OCI-LY3 (cell line): ENCODE results near the gene SH2D5.

Source experiments
- H2AFZ ChIP-seq: fragments of 200-600, 300-600 bp; shearing (Covaris generic); 2 replicates; pipeline ENCODE4 v1.6.0; 2014; ENCODE audit warnings: antibody characterized with exemption, low read depth, low read length
- H3K27ac ChIP-seq: fragments of 200-600, 300-600 bp; sonication (generic); 2 replicates; pipeline ENCODE4 v1.5.1; 2014; ENCODE audit warnings: mild to moderate bottlenecking, low read length, moderate library complexity, mixed read lengths
- H3K27me3 ChIP-seq: fragments of 200-600, 300-600 bp; sonication (generic); 2 replicates; pipeline ENCODE4 v1.6.1; 2014; ENCODE audit warnings: low read depth, low read length, mixed read lengths
- H3K36me3 ChIP-seq: fragments of 200-600, 300-600 bp; sonication (generic); replicated peaks from 2 replicates; pipeline ENCODE3; 2014; ENCODE audit warnings: low read depth, low read length, mixed read lengths
- H3K4me1 ChIP-seq: fragments of 300-600, 200-600 bp; sonication (generic); 2 replicates; pipeline ENCODE4 v1.6.1; 2014; ENCODE audit warnings: low read length, mixed read lengths
- H3K4me2 ChIP-seq: fragments of 200-600, 300-600 bp; sonication (generic); 2 replicates; pipeline ENCODE4 v1.6.1; 2014; ENCODE audit warnings: low read length, mixed read lengths
- H3K4me3 ChIP-seq: fragments of 300-600, 200-600 bp; sonication (generic); 2 replicates; pipeline ENCODE4 v1.5.1; 2014; ENCODE audit warnings: antibody characterized with exemption, mild to moderate bottlenecking, low read length, moderate library complexity
- H3K79me2 ChIP-seq: fragments of 300-600, 200-600 bp; shearing (Covaris generic); 2 replicates; pipeline ENCODE4 v1.6.1; 2014; ENCODE audit warnings: mild to moderate bottlenecking, low read length, mixed read lengths
- H3K9ac ChIP-seq: fragments of 300-600, 200-600 bp; shearing (Covaris generic); 2 replicates; pipeline ENCODE4 v1.6.0; 2014; ENCODE audit warnings: mild to moderate bottlenecking, low read length, moderate library complexity
- H3K9me3 ChIP-seq: fragments of 200-600, 300-600 bp; shearing (Covaris generic); 2 replicates; pipeline ENCODE4 v1.6.1; 2014; ENCODE audit warnings: low read length, mixed read lengths; ENCODE audit not compliant: insufficient read depth
- H4K20me1 ChIP-seq: fragments of 200-600, 300-600 bp; sonication (generic); 2 replicates; pipeline ENCODE4 v1.6.1; 2016; ENCODE audit warnings: low read length, mixed read lengths; ENCODE audit not compliant: insufficient read depth
- EZH2phosphoT487 ChIP-seq: fragments of 200-600 bp; shearing (Covaris generic); IDR thresholded peaks from 2 replicates; pipeline ENCODE4 v1.6.1; 2018; ENCODE audit warnings: antibody characterized with exemption, mixed run types, low read depth
- TF ChIP-seq, protein P1 (sequence below): fragments of 200-600, 300-600 bp; sonication (generic); IDR thresholded peaks from 2 replicates; pipeline ENCODE4 v1.5.1; 2014; ENCODE audit warnings: antibody characterized with exemption, low read length, low read depth

Gene SH2D5

DNA sequence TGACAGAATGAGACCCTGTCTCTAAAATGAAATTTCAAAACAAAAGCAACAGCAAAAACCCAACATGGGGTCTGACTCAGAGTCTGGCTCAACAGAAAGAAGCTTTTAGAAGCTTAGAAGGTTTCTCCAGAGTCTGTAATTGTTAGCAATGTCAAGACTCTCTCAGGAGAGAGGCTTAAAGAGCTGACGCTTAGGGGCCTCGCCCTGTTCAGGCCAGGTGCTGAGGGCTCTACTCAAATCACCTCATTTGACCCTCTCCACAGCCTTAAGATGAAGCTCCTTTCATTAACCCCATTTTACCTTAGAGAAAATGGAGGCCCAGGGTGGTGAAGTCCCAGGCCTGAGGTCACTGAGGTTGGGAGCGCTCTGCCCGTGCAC lies 9.4 kb downstream of the SH2D5 start:
- H3K4me3 ChIP-seq, result no peak overlapping the region
- H2AFZ ChIP-seq, result no peak overlapping the region
- no peaks in the 10 kb centered on the region for H3K79me2 ChIP-seq
- H3K27me3 ChIP-seq, result no peaks in the 10 kb centered on the region
- TF ChIP-seq, protein P1, sequence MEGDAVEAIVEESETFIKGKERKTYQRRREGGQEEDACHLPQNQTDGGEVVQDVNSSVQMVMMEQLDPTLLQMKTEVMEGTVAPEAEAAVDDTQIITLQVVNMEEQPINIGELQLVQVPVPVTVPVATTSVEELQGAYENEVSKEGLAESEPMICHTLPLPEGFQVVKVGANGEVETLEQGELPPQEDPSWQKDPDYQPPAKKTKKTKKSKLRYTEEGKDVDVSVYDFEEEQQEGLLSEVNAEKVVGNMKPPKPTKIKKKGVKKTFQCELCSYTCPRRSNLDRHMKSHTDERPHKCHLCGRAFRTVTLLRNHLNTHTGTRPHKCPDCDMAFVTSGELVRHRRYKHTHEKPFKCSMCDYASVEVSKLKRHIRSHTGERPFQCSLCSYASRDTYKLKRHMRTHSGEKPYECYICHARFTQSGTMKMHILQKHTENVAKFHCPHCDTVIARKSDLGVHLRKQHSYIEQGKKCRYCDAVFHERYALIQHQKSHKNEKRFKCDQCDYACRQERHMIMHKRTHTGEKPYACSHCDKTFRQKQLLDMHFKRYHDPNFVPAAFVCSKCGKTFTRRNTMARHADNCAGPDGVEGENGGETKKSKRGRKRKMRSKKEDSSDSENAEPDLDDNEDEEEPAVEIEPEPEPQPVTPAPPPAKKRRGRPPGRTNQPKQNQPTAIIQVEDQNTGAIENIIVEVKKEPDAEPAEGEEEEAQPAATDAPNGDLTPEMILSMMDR, result no peak
- TF ChIP-seq EZH2phosphoT487, result no peak
- no peak overlapping the region for H3K4me2 ChIP-seq
- no peaks in the 10 kb centered on the region for H3K4me1 ChIP-seq
- no peaks in the 10 kb centered on the region for H4K20me1 ChIP-seq
- H3K9me3 ChIP-seq, result no peaks in the 10 kb centered on the region
- no peak overlapping the region for H3K9ac ChIP-seq
- no peak overlapping the region for H3K27ac ChIP-seq
- H3K36me3 ChIP-seq, result no peaks in the 10 kb centered on the region

DNA sequence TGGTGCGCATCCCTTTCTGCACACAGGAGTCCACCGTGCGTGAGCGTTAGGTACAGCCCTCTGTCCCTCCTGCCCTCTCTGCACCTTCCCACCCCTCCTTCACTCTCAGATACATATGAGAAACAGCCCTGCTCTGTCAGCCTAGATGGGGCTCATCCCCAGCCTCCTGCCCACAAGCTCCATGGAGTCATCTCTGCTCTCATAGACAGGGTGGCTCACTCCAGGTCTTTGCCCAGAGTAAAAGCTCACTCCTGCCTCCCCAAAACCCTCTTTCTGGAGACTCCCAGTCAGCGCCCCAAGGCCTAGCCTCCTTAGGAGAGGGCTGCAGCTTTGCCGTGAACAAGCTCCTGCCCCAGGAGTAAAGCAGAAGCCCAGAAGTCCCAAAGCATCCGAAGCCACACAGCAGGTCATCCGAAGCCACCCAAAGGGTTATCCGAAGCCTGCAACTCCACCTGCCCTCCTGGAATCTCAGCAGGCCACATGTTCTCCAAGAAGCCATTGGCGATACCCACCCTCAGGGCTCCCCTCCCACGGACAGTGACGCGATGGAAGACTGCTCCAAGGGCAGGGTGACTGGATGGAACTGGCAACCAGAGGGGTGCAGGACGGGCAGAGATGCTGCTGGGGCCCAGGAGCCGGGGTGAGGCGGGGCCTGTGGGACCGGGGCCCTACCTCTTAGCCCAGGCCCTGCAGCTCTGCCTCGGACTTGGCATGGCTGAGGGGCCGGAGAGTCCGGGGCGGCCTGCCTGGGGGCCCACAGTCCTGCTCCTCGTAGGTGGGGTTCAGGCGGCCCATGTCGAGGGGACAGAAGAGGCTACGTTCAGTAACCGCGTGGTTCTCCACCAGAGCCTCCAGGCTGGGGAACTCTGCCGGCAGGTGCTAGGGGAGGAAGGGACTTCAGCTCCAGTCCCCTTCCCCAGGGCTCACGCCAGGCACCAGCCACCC lies 11.1 kb downstream of the SH2D5 start:
- TF ChIP-seq, protein P1, result no peak
- TF ChIP-seq EZH2phosphoT487, result no peak
- H4K20me1 ChIP-seq, result no peaks in the 10 kb centered on the region

DNA sequence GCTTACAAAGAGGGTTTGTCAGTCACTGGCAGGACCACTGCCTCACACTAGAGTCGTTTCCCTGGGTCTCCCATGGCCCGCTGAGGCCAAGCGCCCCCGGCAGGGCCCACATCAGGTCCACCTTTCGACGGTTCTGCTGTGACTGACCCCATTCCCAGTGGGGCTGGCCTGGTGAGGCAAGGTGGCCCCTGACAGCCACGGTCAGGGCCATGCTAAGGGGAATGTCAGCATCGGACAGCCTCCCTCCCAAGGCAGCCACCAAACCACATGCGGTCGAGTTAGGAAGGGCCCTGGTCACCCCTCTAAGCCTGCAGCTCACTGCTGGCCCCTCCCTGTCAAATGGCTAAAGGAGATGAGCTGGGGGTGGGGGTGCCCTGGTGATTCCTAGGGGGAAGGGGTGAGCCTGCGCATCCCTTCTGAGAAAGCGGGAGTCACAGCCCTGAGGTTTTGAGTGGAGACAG lies 11.8 kb downstream of the SH2D5 start:
- H3K4me2 ChIP-seq, result no peak overlapping the region
- H3K27ac ChIP-seq, result no peak overlapping the region
- no peaks in the 10 kb centered on the region for H4K20me1 ChIP-seq
- H3K9ac ChIP-seq, result no peak overlapping the region
- no peaks in the 10 kb centered on the region for H3K79me2 ChIP-seq
- no peak overlapping the region for H3K4me3 ChIP-seq
- no peaks in the 10 kb centered on the region for H3K4me1 ChIP-seq
- no peak overlapping the region for H2AFZ ChIP-seq
- TF ChIP-seq, protein P1, result no peak
- no peak for TF ChIP-seq EZH2phosphoT487
- no peaks in the 10 kb centered on the region for H3K27me3 ChIP-seq
- H3K9me3 ChIP-seq, result no peaks in the 10 kb centered on the region
- no peaks in the 10 kb centered on the region for H3K36me3 ChIP-seq

More for the DNA sequence above, 11.1 kb downstream of the SH2D5 start:
- Histone ChIP-seq H3K27ac (no peak overlapping the region), H3K4me1 (no peaks in the 10 kb centered on the region), H2AFZ (no peak overlapping the region), H3K4me3 (no peak overlapping the region), H3K36me3 (no peaks in the 10 kb centered on the region), H3K9me3 (no peaks in the 10 kb centered on the region), H3K27me3 (no peaks in the 10 kb centered on the region), H3K9ac (no peak overlapping the region), H3K79me2 (no peaks in the 10 kb centered on the region), H3K4me2 (no peak overlapping the region)

DNA sequence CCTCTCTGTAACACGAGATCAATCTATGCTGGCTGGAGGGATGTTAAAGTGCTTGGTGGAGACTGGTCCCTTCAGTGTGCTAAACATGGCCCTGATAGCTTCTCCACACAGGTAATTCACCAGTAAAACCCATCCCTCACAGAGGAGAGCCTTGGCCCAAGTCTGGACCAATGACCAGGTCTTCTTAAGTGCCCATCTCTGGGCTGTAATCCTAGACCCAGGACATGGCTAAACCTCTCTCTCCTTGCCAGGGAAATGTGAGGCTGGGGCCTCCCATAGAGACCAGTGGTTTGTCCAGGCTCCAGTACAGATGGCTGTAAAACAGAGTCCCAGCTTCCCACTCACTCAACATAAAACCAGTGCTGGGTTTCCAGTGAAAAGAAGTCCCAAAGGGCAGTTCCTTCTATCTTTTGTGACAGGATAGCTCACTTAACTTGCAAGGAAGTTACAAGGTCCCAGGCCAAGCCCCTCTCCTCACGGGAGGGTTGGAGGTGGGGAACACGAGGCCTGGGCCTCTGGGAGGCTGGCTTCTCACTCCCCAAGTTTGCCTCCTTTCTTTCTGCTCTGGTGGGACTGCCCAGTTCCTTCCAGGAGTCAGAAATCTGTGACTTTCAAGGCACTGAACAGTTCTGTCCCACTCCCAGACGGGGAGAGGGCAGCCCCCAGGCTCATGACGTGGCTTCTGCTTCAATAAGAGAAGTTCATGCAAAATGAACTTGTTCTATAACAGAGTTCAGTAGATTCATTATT lies 12.5 kb downstream of the SH2D5 start:
- TF ChIP-seq, protein P1, result no peak
- TF ChIP-seq EZH2phosphoT487, result no peak
- H3K4me2 ChIP-seq, result no peak overlapping the region
- no peak overlapping the region for H3K9ac ChIP-seq
- H4K20me1 ChIP-seq, result no peaks in the 10 kb centered on the region
- H2AFZ ChIP-seq, result no peak overlapping the region
- H3K79me2 ChIP-seq, result no peaks in the 10 kb centered on the region
- H3K36me3 ChIP-seq, result no peaks in the 10 kb centered on the region
- H3K27me3 ChIP-seq, result no peaks in the 10 kb centered on the region
- H3K4me3 ChIP-seq, result no peak overlapping the region
- no peak overlapping the region for H3K27ac ChIP-seq
- no peaks in the 10 kb centered on the region for H3K9me3 ChIP-seq
- no peaks in the 10 kb centered on the region for H3K4me1 ChIP-seq
